Prostate gland (tissue), 2 donors: ENCODE results near the gene PEAR1.

Experiments
- POLR2A ChIP-seq: fragments of 450-650 bp; IDR thresholded peaks from one replicate; pipeline ENCODE4 v1.6.1; 2016; ENCODE audit warnings: antibody characterized with exemption, mild to moderate bottlenecking
- POLR2AphosphoS5 ChIP-seq: sonication (generic); formaldehyde crosslinking; IDR thresholded peaks from one replicate; pipeline ENCODE4 v1.6.1; 2017; ENCODE audit warnings: antibody characterized with exemption
- TF ChIP-seq, protein P1 (sequence below), 4 experiments: fragments of 200-600 bp in 2 of 4; fragments of 450-650 bp in 2 of 4; sonication (generic) in 2 of 4; IDR thresholded peaks; 1 replicate in 3 of 4; 2 replicates in 1 of 4; pipeline ENCODE4 v1.5.1; 2016 to 2019; ENCODE audit warnings: antibody characterized with exemption in 4 of 4, mild to moderate bottlenecking in 2 of 4, moderate library complexity in 2 of 4

DNA sequence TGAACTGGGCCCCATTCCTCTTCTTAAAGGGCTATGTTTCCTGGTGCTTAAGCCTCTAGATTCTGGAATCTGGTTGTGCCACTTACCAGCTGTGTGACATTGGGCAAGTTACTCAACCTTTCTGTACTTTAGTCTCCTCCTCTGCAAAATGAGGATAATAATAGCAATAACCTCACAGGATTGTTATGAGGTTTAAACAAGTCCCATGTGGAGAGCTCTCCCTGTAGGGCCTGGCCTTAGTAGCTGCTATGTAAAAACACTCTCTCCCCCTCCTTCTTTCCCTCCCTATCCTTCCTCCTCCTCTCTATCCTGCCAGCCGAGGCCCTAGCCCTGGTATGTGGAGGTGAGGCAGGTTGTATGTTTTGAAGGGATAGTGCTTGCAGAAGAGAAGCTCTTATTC lies 8.2 kb upstream of the PEAR1 start:
- TF ChIP-seq, protein P1, sequence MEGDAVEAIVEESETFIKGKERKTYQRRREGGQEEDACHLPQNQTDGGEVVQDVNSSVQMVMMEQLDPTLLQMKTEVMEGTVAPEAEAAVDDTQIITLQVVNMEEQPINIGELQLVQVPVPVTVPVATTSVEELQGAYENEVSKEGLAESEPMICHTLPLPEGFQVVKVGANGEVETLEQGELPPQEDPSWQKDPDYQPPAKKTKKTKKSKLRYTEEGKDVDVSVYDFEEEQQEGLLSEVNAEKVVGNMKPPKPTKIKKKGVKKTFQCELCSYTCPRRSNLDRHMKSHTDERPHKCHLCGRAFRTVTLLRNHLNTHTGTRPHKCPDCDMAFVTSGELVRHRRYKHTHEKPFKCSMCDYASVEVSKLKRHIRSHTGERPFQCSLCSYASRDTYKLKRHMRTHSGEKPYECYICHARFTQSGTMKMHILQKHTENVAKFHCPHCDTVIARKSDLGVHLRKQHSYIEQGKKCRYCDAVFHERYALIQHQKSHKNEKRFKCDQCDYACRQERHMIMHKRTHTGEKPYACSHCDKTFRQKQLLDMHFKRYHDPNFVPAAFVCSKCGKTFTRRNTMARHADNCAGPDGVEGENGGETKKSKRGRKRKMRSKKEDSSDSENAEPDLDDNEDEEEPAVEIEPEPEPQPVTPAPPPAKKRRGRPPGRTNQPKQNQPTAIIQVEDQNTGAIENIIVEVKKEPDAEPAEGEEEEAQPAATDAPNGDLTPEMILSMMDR (IDR thresholded peaks at IDR 0.05), result no peak
- no peak for TF ChIP-seq POLR2A
- no peak for TF ChIP-seq POLR2AphosphoS5
